Medulla oblongata (tissue), 1 donor: ENCODE results near the gene LAMA4.

Experiments used
- DNase-seq: peaks from one replicate; pipeline ENCODE4 v3.0.0-alpha.2; 2015; ENCODE audit errors: extremely low spot score

Gene LAMA4

DNA sequence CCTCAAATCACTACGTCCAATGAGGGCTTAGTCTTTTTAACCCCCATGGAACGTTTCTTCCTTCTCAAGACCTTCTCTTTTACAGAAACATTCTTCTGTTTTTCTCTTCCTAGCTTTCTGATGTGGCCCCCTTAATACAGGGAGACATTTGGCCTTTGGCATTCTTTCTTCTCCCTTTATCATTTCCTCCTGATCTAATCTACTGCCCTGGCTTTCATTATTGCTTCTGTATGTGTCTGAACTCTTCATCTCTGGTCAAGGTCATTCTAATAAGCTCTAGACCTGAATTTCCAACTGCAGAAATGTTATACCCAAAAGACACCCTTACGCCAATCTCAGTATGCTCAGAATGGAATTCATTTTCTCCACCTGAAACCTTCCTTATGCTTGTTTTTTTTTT is 18.4 kb upstream of the LAMA4 start:
- no peak for DNase-seq

DNA sequence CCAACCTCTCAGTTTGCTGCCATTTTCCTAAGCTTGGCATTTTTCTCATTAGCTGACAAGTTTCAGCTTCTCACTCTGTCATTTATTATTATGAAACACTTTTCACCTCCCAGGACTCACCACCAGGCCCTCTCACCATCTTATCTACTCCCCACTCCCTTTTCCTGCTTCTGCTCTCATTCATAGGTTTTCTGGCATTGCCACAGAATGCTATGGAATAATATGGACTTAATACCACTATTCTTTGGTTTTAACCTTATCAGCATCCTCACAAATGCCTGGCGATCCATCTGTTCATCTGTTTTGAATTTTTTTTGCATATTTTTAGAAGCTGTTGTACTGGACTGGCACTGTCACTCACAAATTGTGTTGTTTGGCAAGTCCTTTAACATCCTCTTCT is 16.4 kb upstream of the LAMA4 start:
- DNase-seq: no peak

GRCh38 chr6:112269979-112270566 is 15.7 kb upstream of the LAMA4 start:
- no peak for DNase-seq

DNA sequence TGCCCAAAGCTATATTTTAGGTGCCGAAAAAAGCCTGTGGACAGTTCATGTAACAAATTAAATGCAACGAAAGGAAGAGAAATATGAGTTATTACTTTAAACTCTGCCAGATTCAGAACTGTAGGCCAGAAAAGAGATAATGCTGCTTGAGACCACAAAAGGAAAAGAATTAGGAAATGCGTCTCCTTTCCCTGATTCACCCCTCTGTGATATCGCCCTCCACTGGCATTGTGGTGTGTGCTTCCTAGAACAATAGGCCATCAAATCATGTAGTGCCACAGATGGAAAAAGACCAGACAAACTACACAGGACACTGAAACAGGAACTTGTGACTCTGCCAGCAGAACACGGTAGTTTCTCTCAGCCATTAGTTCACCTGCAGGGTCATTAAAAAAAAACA is 14.7 kb upstream of the LAMA4 start:
- DNase-seq: no peak

- DNase-seq: no peak
These were observed 14.3 kb upstream of the LAMA4 start for GRCh38 chr6:112268654-112269053.

GRCh38 chr6:112268019-112268418 is 13.7 kb upstream of the LAMA4 start:
- no peak for DNase-seq

DNA sequence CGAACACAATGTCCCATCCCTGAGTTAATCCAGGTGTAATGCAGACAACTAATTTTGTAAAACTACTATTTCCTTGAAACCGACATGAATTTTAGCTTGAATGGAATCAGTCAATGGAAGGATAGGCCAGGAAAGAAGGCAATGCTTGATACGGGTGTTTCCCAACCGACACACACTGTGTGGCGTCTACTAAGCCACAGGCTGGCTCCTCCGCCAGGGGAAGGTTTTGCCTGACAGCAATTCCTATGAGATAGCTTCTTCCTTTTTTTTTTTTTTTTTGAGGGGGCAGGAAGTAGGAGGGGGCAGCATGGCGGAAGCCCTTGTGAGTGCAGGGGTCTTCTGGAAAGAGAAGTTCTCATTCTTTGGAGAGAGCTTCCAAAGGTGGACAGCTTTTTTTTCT is 12.0 kb upstream of the LAMA4 start:
- no peak for DNase-seq

GRCh38 chr6:112259337-112259675 is 4.9 kb upstream of the LAMA4 start:
- no peak for DNase-seq

DNA sequence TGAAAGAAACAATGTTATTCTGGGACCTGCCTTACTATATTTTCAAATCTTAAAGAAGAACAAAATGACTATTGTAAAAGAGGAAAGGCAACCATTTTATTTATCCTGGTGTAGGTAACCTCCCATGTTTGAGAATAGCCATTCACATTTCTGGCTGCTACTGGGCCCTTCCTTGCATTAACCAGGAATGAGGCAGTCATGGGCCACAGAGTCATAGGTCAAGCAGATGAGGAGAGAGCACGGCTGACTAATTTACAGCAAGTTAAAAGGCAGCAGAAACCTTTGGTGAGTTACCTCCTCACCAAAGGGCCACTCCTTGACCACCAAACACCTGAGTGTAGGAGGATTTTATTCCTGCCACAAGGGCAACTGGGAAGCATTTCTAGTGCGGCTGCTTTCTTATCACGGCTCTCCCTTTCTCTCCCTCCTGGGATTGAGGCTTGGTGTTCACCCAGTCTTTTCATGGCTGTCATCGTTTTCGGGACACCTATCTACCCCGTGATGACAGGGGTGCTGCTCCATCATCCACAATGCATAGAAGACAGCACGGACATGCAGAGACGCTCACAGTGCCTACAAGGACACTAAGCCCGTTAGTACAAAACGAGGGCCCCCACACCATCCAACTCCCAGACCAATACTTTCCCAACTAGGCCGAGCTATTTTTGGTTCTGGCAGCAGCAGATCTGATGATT is 4.4 kb upstream of the LAMA4 start:
- no peak for DNase-seq

DNA sequence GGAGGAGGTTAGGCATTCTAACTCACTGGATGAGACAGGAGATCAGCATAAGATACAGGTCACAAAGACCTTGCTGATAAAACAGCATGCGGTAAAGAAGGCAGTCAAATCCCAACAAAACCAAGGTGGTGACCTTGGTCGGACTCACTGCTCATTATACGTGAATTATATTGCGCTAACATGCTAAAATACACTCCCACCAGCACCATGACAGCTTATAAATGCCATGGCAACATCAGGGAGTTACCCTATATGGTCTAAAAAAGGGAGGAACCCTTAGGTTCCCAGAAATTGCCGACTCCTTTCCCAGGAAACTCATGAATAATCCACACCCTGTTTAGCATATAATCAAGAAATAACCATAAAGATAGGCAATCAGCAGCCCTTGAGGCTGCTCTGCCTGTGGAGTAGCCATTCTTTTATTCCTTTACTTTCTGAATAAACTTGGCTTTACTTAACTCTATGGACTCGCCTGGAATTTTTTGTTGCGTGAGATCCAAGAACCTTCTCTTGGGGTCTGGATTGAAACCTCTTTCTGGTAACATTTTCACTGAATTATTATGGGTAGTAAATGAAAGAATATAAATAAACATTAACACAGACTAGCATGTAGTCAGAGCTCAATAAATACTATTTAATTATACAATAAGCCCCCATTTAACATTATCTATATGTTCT is 3.0 kb upstream of the LAMA4 start:
- no peak for DNase-seq

DNA sequence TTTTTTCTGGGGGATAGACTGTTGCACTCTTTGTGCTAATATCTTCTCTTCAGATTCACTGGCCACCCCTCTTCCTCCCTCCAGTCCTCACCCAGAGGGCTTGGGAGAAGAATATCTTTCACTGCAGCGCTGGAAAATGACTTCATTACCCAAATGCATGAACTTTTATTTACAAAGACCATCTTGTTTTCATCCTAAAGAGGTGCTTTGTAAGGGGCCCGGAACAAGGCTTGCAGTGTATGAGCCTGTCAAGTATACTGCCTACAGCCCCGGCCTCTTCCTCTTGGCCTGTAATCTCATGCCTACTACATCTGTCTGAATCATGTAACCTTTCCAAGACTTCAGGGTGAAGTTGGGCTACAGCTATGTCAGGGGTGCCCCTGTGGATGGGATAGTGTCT is 554 bp upstream of the LAMA4 start:
- DNase-seq: peak; percentile 64

DNA sequence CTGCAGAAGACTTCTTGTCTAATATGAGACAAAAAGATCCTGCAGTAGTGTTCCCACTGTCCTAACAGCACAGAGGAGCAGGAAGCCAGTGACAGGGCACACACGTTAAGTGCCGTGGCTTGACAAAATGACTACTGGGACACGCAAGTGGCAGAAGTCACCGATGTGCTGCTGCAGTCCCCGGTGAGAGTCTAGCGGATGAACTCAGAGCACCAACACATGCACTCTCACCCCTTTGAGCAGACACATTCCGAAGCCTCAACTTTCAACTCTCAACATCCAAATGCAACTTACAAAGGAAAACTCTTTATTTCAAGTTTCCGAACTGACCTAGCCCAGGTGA is 898 bp downstream of the LAMA4 start:
- DNase-seq: peak; percentile 24

- DNase-seq: peak; percentile 27
These were observed 1.5 kb downstream of the LAMA4 start for GRCh38 chr6:112252571-112253497.

- peak; percentile 49 for DNase-seq
These were observed 3.0 kb downstream of the LAMA4 start for GRCh38 chr6:112251171-112251875.

GRCh38 chr6:112249489-112249888 is 4.9 kb downstream of the LAMA4 start:
- no peak for DNase-seq

GRCh38 chr6:112247275-112247674 is 7.1 kb downstream of the LAMA4 start:
- no peak for DNase-seq

DNA sequence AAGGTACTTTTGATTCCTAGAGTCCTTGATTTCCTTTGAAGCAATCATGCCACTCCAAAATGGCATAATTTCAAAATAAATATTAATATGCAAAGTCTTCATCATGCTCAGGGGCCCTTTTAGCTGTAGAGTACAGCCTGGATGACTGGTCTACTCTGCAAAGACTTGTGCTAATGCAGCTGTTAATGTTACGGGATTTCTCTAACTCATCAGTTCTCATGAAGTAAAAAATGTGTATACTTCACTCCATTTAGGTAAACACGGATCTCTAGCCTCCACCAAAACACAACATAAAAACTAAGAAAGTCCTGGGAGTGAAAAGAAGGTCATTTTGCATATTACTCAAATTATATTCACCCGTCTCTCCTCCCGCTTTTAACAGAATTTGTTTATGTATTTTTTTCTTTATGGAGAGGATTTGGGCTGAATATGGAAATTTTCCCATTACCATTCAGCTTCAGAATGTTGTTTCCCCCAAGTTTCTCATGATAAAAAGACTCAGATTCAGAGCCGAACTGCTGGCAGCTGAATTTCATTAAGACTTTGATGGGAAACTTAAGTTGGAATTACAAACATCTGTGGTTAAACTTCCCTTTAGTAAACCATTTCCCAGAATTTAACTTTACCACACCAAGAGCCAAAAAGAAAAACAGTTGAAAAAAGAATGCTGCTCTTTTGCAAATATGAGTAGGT is 8.7 kb downstream of the LAMA4 start:
- DNase-seq: no peak

DNA sequence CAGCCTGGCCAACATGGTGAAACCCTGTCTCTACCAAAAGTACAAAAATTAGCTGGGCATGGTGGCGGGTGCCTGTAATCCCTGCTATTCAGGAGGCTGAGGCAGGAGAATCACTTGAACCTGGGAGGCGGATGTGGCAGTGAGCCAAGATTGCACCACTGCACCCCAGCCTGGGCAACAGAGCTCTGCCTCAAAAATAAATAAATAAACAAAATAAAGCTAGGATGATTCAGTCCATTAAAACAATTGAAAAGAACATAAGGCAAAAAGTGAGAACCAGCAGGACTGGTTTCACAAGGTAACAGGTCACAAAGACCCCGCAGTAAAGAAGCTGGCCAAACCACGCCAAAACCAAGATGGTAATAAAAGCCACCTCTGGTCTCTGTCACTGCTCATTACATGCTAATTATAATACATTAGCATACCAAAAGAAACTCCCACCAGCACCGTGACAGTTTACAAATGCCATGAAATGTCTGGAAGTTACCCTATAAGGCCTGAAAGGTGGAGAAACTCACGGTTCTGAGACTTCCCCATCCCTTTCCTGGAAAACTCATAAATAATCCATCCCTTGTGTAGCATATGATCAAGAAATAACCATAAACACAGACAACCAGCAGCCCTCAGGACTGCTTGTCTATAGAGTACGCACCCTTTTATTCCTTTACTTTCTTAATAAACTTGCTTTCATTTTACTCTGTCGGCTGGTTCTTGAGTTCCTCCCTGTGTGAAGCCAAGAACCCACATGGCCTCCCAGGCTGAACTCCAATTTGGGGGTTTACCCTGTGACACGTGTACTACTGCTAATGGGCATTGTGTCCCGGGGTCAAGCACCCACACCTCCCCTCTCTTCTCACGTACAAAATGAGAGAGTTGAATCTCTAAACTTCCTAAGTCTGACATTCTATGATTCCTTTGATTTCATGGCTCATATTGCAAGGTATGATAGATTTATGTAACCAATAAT is 10.2 kb downstream of the LAMA4 start:
- DNase-seq: peak; percentile 48

DNA sequence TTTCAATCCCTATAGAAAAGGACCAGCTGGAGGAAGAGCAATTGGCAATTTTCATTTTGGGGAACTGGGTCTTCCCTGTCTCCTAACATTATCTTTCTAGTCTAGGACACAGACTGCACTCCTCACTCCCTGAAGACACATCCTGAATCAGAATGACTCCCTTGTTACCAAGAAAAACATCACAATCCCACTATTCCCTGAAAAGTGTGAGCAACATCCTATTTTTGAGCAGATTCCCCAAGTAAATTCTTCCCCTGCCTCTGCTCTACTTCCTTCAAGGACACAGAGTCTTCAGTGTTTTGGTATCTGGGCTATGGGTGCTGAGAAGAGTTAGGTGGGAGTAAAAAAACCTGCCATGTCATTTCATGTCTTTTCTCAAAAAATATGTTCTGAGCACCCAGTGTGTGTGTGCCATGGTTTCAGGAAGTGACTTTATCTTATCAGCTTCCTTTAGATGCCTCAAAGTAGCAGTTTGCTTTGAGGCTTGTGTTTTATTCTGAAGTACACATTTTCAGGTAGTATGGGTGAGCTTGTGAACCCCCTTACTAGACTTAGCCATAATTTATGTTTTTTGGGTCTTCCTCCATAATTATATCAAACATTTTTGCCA is 12.4 kb downstream of the LAMA4 start:
- DNase-seq: no peak

DNA sequence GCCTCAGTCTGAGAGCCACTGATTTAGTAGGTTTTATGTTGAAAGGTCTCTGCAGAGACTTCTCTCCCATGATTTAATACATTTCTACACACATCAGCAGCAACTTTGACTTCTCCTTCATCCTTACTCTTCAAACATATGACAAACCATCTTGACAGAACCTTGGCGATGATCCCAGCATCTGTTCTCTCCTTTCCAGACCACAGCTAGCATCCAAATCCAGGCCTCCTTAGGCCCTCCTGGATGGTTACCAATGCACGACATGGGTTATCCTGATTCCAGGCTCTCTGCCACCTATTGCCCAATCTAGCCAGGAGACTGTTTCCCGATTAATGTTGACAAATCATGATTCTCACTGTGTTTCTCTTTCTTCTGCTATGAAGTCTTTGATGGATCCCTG is 16.8 kb downstream of the LAMA4 start:
- no peak for DNase-seq
